B cell (primary cell): ENCODE data around the gene ADAMTS17.

Experiments
- EZH2 ChIP-seq: IDR thresholded peaks from 2 replicates; pipeline ENCODE4 v1.6.1; 2012; ENCODE audit warnings: borderline replicate concordance, low read depth, mild to moderate bottlenecking, moderate library complexity, low read length; ENCODE audit not compliant: insufficient read depth, poor library complexity, severe bottlenecking
- TF ChIP-seq, protein P1 (sequence below): fragments of 200-600 bp; IDR thresholded peaks from one replicate; pipeline ENCODE4 v1.8.0; 2022; ENCODE audit warnings: antibody characterized with exemption, mild to moderate bottlenecking

DNA sequence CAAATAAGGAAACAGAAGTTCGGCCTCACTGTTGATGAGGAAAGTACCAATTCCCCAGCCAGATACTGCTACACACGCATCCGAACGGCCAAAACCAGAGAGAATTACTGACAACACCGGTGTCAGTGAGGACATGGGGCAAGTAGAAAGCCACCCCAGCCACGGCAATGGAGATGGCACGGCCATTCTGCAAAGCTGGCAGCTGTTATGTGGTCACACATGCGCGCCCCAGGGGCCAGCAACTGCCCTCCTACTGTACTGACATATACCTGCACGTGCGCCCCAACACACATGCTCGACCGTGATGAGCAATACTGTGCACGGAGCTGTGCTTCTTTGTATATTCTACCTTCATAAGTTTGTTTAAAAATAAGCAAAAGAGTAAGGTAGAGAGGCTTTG is 217.4 kb downstream of the ADAMTS17 start:
- TF ChIP-seq, protein P1, sequence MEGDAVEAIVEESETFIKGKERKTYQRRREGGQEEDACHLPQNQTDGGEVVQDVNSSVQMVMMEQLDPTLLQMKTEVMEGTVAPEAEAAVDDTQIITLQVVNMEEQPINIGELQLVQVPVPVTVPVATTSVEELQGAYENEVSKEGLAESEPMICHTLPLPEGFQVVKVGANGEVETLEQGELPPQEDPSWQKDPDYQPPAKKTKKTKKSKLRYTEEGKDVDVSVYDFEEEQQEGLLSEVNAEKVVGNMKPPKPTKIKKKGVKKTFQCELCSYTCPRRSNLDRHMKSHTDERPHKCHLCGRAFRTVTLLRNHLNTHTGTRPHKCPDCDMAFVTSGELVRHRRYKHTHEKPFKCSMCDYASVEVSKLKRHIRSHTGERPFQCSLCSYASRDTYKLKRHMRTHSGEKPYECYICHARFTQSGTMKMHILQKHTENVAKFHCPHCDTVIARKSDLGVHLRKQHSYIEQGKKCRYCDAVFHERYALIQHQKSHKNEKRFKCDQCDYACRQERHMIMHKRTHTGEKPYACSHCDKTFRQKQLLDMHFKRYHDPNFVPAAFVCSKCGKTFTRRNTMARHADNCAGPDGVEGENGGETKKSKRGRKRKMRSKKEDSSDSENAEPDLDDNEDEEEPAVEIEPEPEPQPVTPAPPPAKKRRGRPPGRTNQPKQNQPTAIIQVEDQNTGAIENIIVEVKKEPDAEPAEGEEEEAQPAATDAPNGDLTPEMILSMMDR = no peak
- no peak for TF ChIP-seq EZH2
